Right cardiac atrium (tissue), 5 donors: ENCODE data around the gene TAS2R31. TPM values are rescaled to one million over a fixed set of nuclear protein-coding genes. Genes with fewer than 3 reads are reported as not detected.
A peak's percentile ranks its signal among the peaks of the same experiment; 100 is the strongest.
"Not testable (repeated sequence)": the region's sequence is repeated elsewhere in the genome, so short reads cannot be mapped to it uniquely, and the experiment has no call there.

Source experiments
- ATAC-seq, 2 donors: fragments of 200-7000 bp; cut with Tn5 transposase; one replicate each; pipeline versions ENCODE4 v1.8.0 to v1.9.1; 2020; ENCODE audit warnings: moderate library complexity in 2 of 2, mild to moderate bottlenecking in 1 of 2
- DNase-seq, 3 donors: peaks; one replicate each; pipeline ENCODE4 v3.0.0-alpha.2; 2020
- H3K27ac ChIP-seq: one replicate; pipeline ENCODE4 v1.5.1; 2013; ENCODE audit warnings: mild to moderate bottlenecking, low read length, control low read depth, moderate library complexity
- H3K27me3 ChIP-seq: one replicate; pipeline ENCODE4 v1.6.1; 2013; ENCODE audit not compliant: control insufficient read depth, insufficient read depth
- H3K4me1 ChIP-seq: one replicate; pipeline ENCODE4 v1.6.1; 2013; ENCODE audit warnings: low read length; ENCODE audit not compliant: control insufficient read depth, insufficient read depth
- H3K4me3 ChIP-seq: one replicate; pipeline ENCODE4 v1.5.1; 2013; ENCODE audit warnings: low read length, control low read depth
- H3K9me3 ChIP-seq: one replicate; pipeline ENCODE4 v1.6.1; 2013; ENCODE audit warnings: low read length; ENCODE audit not compliant: control insufficient read depth
- WGBS: extraction: QIAGEN DNeasy Blood & Tissue Kit; methylation state at CpG from one replicate; pipeline ENCODE4 v1.1.7; 2013; 5-methylcytosine and 5-hydroxymethylcytosine counted together
- intact Hi-C, 4 donors: fragments of 100-400 bp; cut with DNase I; formaldehyde crosslinking; loops; one replicate each; pipeline versions ENCODE4 v1.11.0 to v1.14.0; 2022 to 2023
- long read RNA-seq, 4 donors: library from polyadenylated mRNA; unstranded; transcript quantifications; one replicate each; pipeline ENCODE4 v2.0.0, GENCODE V29; 2020 to 2021
- polyA plus RNA-seq: library from polyadenylated mRNA; stranded (reverse); fragments of 200-250 nt; gene quantifications from one replicate; pipeline ENCODE4 v1.2.3, GENCODE V29; 2013
- total RNA-seq, 4 donors: library from RNA; stranded (reverse); fragmentation: NEBNext Ultra II Directional; extraction: Animal tissue kit (Norgen Biotek cat#: 25700); gene quantifications; one replicate each; pipeline ENCODE4 v1.2.1, GENCODE V29; 2021
- donor health status: healthy with polysubstance abuse.
- donor health status: DM: no; HTN: yes; CAD: no.
- donor health status: DM: no; HTN: no; CAD: no.
- donor health status: DM: no; HTN: yes; CAD: no; lungs with severe emphysema.
- donor health status: DM: yes; HTN: yes; CAD: no.

TAS2R31 gene
- 1 to 10 TPM; 1.0 to 2.0 (median 1.4) TPM for total RNA-seq
- polyA plus RNA-seq = 0.54 TPM
- long read RNA-seq, donor 1 = 0 reads
- long read RNA-seq, donor 2 = 0 reads
- long read RNA-seq, donor 3 = 0 reads
- long read RNA-seq, donor 4 = 0 reads

DNA sequence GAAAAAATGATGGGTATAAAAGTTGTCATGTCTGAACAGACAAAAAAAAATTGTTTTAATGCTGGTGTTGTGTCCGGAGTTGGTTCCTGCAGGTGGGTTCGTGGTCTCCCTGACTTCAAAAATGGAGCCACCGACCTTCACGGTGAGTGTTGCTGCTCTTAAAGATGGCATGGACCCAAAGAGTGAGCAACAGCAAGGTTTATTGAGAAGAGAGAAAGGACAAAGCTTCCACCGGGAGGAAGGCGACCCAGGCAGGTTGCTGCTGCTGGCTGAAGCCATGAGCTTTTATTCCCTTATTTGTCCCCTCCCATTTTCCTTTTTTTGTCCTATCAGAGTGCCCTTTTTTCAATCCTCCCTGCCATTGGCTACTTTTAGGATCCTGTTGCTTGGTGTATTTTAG, at the start of gene TAS2R31:
TAS2R31 (minus strand) TSS at position 101 of the 400 bp plus-strand sequence; CDS start at position 29, 72 bp downstream.
- Histone ChIP-seq H3K4me1 (peaks cover 2% of the 10 kb centered on the region), H3K27ac (no peak within 1 kb of the TSS), H3K27me3 (no peaks in the 10 kb centered on the region), H3K9me3 (no peaks in the 10 kb centered on the region), H3K4me3 (no peak within 1 kb of the TSS)
- intact Hi-C loops = no loop called here
- 97% methylated on average over 6 of the region's 6 CpGs for WGBS
- DNase-seq (no peak), ATAC-seq (no peak)

DNA sequence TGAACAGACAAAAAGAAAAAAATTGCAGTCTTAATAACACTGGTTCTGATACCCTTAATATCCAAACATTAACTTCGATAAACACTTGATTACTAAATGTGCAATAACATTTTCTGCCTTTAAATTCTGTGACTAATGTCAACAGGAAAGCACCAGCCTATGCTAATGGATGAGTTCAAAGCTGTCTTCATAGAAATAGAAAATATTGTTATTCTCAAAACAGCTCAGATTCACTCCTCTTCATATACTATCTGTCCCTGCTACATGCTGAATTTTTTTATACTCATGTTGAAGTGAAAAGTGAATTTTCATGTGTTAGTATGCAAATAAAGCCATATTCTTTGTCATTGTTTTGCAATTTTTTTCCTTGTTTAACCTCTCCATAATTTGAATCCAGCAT, 47.0 kb upstream of the TAS2R31 start:
- H3K4me3 ChIP-seq = no peak overlapping the region
- H3K4me1 ChIP-seq = no peaks in the 10 kb centered on the region
- WGBS = 93% methylated on average over 1 of the region's 1 CpG
- intact Hi-C loops = loop anchor here in 1 of 4 donors (10.0 kb wide), 1 partner anchor 63 kb away; no protein-coding TSS in a partner anchor
- ATAC-seq = no peak
- no peak overlapping the region for H3K27ac ChIP-seq
- H3K27me3 ChIP-seq = no peaks in the 10 kb centered on the region
- no peaks in the 10 kb centered on the region for H3K9me3 ChIP-seq
- no peak for DNase-seq

- 0% methylated on average over 2 of the region's 3 CpGs for WGBS
- Histone ChIP-seq H3K9me3 (no peaks in the 10 kb centered on the region), H3K4me1 (no peaks in the 10 kb centered on the region), H3K27me3 (no peaks in the 10 kb centered on the region), H3K4me3 (no peak overlapping the region), H3K27ac (no peak overlapping the region)
- DNase-seq (no peak), ATAC-seq (no peak)
- intact Hi-C loops = loop anchor here in 1 of 4 donors (10.0 kb wide), 1 partner anchor 61 kb away; no protein-coding TSS in a partner anchor
These were observed 44.4 kb upstream of the TAS2R31 start for GRCh38 chr12:11075642-11076041.

DNA sequence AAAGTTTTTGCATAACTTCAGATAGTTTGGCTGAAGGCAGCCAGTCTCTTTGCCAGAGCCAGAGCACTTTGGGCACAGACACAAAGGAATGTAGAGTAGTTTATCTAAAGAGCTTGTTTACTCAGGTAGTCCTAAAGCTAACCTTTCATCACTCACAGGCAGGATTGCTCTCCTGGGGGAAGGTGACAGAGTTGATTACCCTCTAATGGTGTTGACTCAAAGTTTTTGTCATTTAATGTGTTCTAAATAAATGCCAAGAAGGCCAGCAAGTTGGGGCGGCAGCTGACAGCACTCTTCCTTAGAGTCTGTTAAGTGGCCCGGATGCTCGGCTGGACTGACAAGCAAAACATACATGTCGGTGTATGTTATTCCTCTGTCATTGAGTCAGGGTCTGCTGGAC, 40.2 kb upstream of the TAS2R31 start:
- DNase-seq = no peak
- H3K9me3 ChIP-seq = no peaks in the 10 kb centered on the region
- no peak overlapping the region for H3K4me3 ChIP-seq
- no peak overlapping the region for H3K27ac ChIP-seq
- H3K4me1 ChIP-seq = no peaks in the 10 kb centered on the region
- WGBS = 48% methylated on average over 4 of the region's 4 CpGs
- H3K27me3 ChIP-seq = no peaks in the 10 kb centered on the region
- no peak for ATAC-seq
- intact Hi-C loops = loop anchor here in 2 of 4 donors (5.0 to 10.0 kb wide), 2 partner anchors 54 to 57 kb away; no protein-coding TSS in a partner anchor

GRCh38 chr12:11070999-11071398, 39.8 kb upstream of the TAS2R31 start:
- Histone ChIP-seq H3K9me3 (no peaks in the 10 kb centered on the region), H3K27me3 (no peaks in the 10 kb centered on the region), H3K4me1 (no peaks in the 10 kb centered on the region), H3K4me3 (no peak overlapping the region), H3K27ac (no peak overlapping the region)
- DNase-seq (no peak), ATAC-seq (no peak)
- no CpG with 5 or more reads among the region's 1 CpG for WGBS
- intact Hi-C loops = loop anchor here in 2 of 4 donors (5.0 to 10.0 kb wide), 2 partner anchors 54 to 56 kb away; no protein-coding TSS in a partner anchor

DNA sequence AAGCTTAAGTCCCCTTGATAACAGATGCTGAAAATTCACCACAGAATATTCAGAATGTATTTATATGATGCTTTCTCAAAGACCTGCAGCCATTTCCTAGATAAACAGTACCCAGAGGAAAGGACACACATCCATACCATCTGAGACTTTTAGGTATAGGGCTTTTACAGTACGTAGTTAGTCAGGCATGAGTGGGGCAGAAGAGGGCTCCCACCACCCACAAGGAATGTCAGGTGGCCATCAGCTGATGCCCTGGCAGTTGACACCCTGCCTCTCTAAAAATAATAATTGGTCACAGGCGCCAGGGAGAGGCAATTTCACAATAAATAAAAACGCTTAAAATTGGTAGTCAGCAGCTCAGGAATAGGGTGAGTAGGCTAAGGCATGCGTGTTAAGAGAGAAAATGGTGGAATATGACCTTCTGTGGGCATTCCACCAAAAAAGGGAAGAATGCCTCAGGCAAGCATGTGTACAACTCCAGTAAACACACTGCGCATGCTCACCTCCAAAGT, 38.7 kb upstream of the TAS2R31 start:
- H3K4me1 ChIP-seq = no peaks in the 10 kb centered on the region
- DNase-seq = no peak
- H3K4me3 ChIP-seq = no peak overlapping the region
- intact Hi-C loops = loop anchor here in 2 of 4 donors (5.0 to 10.0 kb wide), 2 partner anchors 53 to 55 kb away; no protein-coding TSS in a partner anchor
- H3K27ac ChIP-seq = no peak overlapping the region
- 73% methylated on average over 5 of the region's 5 CpGs for WGBS
- H3K9me3 ChIP-seq = no peaks in the 10 kb centered on the region
- H3K27me3 ChIP-seq = no peaks in the 10 kb centered on the region
- no peak for ATAC-seq

DNA sequence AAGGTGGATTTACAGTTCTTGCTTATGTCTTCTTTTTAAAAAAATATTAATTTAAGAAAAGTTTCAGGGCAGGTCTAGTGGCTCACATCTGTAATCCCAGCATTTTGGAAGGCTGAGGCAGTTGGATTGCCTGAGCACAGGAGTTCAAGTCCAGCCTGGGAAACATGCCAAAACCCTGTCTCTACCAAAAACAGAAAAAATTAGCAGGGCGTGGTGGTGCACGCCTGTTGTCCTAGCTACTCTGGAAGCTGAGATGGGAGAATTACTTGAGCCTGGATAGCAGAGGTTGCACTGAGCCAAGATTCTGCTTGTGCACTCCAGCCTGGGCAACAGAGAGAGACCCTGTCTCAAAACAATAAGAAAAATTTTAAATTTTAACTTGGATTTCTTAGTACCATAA, 36.3 kb upstream of the TAS2R31 start:
- no peak overlapping the region for H3K27ac ChIP-seq
- ATAC-seq (peak; percentile 78 to 79), DNase-seq (peak; percentile 16 to 43 (median 42))
- intact Hi-C loops = loop anchor here in 1 of 4 donors (2.0 kb wide), 1 partner anchor 29 kb away; no protein-coding TSS in a partner anchor
- H3K9me3 ChIP-seq = no peaks in the 10 kb centered on the region
- H3K27me3 ChIP-seq = no peaks in the 10 kb centered on the region
- 9% methylated on average over 2 of the region's 2 CpGs for WGBS
- no peaks in the 10 kb centered on the region for H3K4me1 ChIP-seq
- H3K4me3 ChIP-seq = no peak overlapping the region

GRCh38 chr12:11062194-11062593, 31.0 kb upstream of the TAS2R31 start, which contains the start of gene TAS2R46:
Gene TAS2R46, minus strand, starts transcription at chr12:11062294. Its CDS starts 0 bp downstream, at chr12:11062294.
- 93% methylated on average over 1 of the region's 1 CpG for WGBS
- intact Hi-C loops, H3K27me3 ChIP-seq, ATAC-seq, H3K9me3 ChIP-seq, H3K4me1 ChIP-seq, H3K4me3 ChIP-seq, DNase-seq, H3K27ac ChIP-seq: not testable (repeated sequence)

- intact Hi-C loops = no loop called here
- Histone ChIP-seq H3K4me3 (no peak overlapping the region), H3K27me3 (no peaks in the 10 kb centered on the region), H3K27ac (no peak overlapping the region), H3K9me3 (no peaks in the 10 kb centered on the region), H3K4me1 (peaks cover 6% of the 10 kb centered on the region)
- ATAC-seq (no peak), DNase-seq (no peak)
These were observed 28.6 kb upstream of the TAS2R31 start for GRCh38 chr12:11059784-11060183.

- H3K9me3 ChIP-seq = no peaks in the 10 kb centered on the region
- H3K27me3 ChIP-seq = no peaks in the 10 kb centered on the region
- intact Hi-C loops = no loop called here
- 83% methylated on average over 3 of the region's 3 CpGs for WGBS
- DNase-seq (peak in 1 of 3 donors; percentile 45), ATAC-seq (peak; percentile 84 to 87)
- peak overlapping the region; percentile 2 for H3K27ac ChIP-seq
- H3K4me1 ChIP-seq = peaks cover 6% of the 10 kb centered on the region
- H3K4me3 ChIP-seq = no peak overlapping the region
These were observed 27.8 kb upstream of the TAS2R31 start for GRCh38 chr12:11059041-11059440.

DNA sequence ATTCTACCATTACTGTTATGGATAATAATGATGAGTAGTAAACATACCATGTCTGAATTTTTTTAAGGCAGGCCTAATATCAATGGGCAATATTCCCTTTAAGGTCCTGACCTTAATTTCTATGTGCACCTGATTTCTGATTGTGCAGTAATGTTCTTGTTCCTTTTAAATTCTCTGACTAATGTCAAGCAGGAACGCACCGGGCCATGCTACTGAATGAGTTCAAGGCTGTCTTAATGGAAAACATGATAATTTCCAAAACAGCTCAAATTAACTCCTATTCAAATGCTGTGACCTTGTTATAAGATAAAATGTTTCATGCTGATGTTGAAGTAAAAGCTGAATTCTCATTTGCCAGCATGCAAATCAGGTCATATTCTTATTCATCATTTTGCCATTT, 24.1 kb upstream of the TAS2R31 start:
- H3K27ac ChIP-seq = no peak overlapping the region
- ATAC-seq = no peak
- no peaks in the 10 kb centered on the region for H3K27me3 ChIP-seq
- H3K4me1 ChIP-seq = peaks cover 6% of the 10 kb centered on the region
- intact Hi-C loops = no loop called here
- WGBS = 97% methylated on average over 2 of the region's 2 CpGs
- DNase-seq = no peak
- no peaks in the 10 kb centered on the region for H3K9me3 ChIP-seq
- H3K4me3 ChIP-seq = no peak overlapping the region
